GM18868 (cell line): ENCODE results near the gene ADAMTS3.

Source experiments
- ATAC-seq: cut with Tn5 transposase; IDR thresholded peaks from one replicate; pipeline ENCODE4 v1.9.1; 2021; ENCODE audit warnings: mild to moderate bottlenecking, moderate library complexity; ENCODE audit not compliant: unreplicated experiment

Gene ADAMTS3

GRCh38 chr4:72357908-72358307, 211.1 kb downstream of the ADAMTS3 start:
- ATAC-seq, result no peak

GRCh38 chr4:72352711-72353110, 216.3 kb downstream of the ADAMTS3 start:
- no peak for ATAC-seq

GRCh38 chr4:72351521-72351920, 217.5 kb downstream of the ADAMTS3 start:
- no peak for ATAC-seq

GRCh38 chr4:72348701-72349100, 220.3 kb downstream of the ADAMTS3 start:
- no peak for ATAC-seq

GRCh38 chr4:72344418-72344817, 224.6 kb downstream of the ADAMTS3 start:
- no peak for ATAC-seq

- no peak for ATAC-seq
These were observed 227.6 kb downstream of the ADAMTS3 start for GRCh38 chr4:72341432-72341820.

GRCh38 chr4:72340803-72341431, 228.1 kb downstream of the ADAMTS3 start:
- ATAC-seq, result no peak

GRCh38 chr4:72338060-72338459, 231.0 kb downstream of the ADAMTS3 start:
- no peak for ATAC-seq

- ATAC-seq, result no peak
These were observed 238.6 kb downstream of the ADAMTS3 start for GRCh38 chr4:72330381-72330780.

- no peak for ATAC-seq
These were observed 242.1 kb downstream of the ADAMTS3 start for GRCh38 chr4:72326692-72327632.

GRCh38 chr4:72325215-72325614, 243.8 kb downstream of the ADAMTS3 start:
- no peak for ATAC-seq

- no peak for ATAC-seq
These were observed 245.8 kb downstream of the ADAMTS3 start for GRCh38 chr4:72323227-72323626.

GRCh38 chr4:72320223-72320948, 248.6 kb downstream of the ADAMTS3 start:
- no peak for ATAC-seq

GRCh38 chr4:72319601-72320021, 249.4 kb downstream of the ADAMTS3 start:
- ATAC-seq, result no peak

GRCh38 chr4:72318421-72319170, 250.4 kb downstream of the ADAMTS3 start:
- no peak for ATAC-seq

- ATAC-seq, result no peak
These were observed 254.2 kb downstream of the ADAMTS3 start for GRCh38 chr4:72314869-72315268.

- no peak for ATAC-seq
These were observed 255.9 kb downstream of the ADAMTS3 start for GRCh38 chr4:72313121-72313520.

- peak; percentile 85 for ATAC-seq
These were observed 256.9 kb downstream of the ADAMTS3 start for GRCh38 chr4:72312032-72312650.

GRCh38 chr4:72311291-72311690, 257.7 kb downstream of the ADAMTS3 start:
- no peak for ATAC-seq

- no peak for ATAC-seq
These were observed 263.4 kb downstream of the ADAMTS3 start for GRCh38 chr4:72305620-72306019.
